CD4-positive, alpha-beta T cell treated with Interleukin-4 for 1 hour (primary cell): ENCODE measurements around the gene GABRA1.

Source experiments
- DNase-seq, 2 donors: peaks; one replicate each; pipeline ENCODE4 v3.0.0-alpha.2; 2020 to 2022

The GABRA1 gene

DNA sequence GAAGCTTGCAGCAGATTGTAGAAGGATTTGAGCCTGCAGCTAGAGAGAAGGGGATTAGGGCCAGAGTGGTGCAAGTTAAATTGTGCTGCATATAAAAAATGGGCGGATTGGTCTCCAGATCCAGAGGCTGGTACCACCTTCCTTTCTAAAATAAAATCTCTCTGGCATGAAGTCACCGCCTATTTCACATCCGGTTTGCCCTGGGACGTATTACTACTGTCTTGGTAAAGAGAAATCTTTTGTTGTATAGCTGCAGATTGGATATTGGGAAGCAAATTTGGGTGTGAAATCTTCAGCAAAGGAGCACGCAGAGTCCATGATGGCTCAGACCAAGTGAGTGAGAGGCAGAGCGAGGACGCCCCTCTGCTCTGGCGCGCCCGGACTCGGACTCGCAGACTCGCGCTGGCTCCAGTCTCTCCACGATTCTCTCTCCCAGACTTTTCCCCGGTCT is at the start of gene GABRA1:
Gene GABRA1, plus strand, starts transcription at position 180 of the 451 bp plus-strand sequence. CDS start 2,691 bp downstream, outside the sequence.
- no peak for DNase-seq

DNA sequence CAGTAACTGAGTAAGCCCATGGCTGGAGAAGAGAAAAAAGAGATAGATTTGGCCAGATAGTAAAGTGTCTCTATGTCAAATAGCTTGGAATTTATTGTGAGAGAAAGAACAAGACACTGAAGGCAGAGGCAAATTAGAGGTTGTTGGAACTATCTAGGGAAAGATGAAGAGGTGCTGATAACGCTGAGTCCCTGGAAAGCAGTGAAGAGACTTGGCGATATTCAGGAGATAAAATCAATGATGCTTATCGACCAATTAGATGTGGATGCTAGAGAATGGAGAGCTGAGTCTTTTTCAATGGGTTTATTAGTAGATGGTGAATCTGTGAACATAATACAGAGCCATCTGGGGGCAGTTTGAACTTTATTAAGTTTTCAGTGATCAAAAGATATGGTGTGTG is 48.6 kb upstream of the GABRA1 start:
- DNase-seq = no peak

DNA sequence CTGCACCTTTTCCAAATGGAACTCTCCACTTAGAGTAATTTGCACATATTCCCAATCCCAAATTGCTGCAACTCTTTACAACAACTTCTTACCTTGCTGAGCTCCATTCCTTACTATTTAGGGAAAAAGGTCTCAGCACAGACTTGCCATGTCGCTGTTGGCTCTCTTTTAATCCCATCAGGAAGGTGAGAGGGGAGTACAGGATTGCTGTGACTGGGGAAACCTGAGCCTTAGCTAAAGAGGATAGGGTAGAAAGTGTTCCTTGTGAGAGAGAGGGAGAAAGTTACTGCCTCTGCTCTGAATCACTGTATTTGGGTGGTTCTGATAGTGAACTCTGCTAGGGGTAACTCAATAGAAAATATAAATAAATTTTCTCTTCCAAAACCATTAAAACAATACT is 43.7 kb upstream of the GABRA1 start:
- no peak for DNase-seq

DNA sequence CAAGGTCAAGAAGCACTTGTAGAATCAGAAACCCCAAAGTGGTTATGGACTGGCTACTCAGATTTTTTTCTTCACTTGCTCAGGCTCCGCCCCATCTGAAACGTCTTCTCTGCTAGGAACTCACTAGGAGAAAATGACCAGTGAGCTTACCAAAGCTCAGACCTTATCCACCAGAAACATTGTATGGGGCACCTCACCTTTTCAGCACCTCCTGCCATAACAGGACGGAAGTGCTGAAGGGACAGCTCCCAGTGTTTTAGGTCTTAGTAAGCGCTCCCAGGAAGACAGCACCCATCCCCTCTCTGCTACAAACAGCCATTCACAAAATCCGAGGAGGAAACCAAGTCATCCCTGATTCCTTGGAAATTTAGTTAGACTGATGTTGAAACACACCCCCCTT is 1.2 kb upstream of the GABRA1 start:
- no peak for DNase-seq

DNA sequence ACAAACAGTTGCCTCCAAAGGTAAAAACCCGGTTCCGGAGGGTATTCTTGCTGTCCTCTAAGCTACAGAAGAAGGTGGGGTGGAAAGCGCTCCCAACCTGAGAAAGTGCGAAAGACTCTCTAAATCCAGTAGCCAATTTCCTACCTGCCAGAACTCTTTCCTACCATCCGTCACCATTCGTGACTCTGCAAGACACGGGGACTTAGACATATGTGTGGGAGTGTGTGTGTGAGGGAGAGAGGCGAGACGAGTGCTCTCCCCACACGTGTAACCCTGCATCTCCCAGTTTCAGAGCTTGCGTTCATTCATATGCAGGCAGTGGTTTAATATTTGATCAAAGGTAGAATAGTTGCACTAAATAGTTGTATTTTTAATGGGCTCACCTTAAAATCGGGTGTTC is 473 bp upstream of the GABRA1 start:
- DNase-seq = no peak

DNA sequence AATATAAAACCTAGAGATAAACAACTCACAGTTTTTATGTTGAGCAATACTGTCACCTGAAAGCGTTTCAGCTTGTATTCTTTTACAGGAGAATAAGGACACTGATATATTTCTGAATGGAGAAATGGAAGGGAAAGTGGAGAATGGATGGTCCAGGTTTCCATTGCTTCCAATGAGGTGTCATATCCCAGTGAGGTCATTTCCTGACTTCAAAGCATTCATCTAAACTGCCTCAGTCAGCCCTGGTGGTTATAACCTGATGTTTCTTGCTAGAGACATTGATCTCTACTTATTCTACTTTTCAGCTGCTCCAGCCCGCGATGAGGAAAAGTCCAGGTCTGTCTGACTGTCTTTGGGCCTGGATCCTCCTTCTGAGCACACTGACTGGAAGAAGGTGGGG is 2.6 kb downstream of the GABRA1 start:
- DNase-seq = no peak

DNA sequence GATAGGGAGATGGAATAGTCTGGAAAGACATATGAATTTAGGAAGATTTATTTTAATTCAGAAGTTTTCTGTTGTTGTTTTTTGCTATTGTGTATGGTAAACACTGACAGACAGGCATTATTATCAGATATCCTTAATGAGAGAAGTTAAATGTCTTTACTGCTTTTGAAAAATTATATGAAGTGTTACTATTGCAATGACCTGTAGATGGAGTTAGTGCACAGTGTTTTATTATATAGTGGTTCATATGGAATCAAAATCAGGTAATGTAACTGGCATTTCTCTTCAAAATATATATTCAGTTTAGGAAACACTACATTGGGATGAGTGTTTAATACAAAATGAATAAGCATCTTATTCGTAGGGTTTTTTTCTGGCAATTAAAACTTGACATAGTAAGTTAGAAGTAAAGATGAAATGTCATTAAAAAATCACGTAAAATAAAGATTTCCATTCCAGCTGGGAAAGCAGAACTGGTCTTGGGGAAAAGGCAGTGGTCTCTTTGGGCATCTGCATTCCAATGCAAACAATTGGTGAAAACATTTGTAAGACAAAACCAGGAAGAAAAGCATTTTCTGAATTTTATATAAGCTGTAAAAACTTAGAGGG is 3.9 kb downstream of the GABRA1 start:
- no peak for DNase-seq

DNA sequence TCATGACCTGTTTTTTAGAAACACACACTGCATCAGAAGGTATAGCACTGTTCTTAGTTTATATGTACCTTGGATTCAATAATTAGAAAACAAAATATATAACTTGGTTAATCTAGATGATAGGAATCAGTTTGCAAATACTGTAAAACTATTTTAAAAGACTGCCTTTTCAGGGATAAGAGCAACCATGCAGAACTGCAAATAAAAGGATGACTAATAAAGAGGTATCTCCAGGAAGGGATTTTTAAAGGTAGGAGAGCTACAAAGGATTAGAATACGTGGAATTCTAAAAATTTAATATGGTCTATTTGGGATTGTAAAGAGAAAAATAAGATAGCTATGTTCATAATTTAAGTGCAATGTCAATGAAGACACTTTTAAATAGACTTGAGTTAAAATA is 9.4 kb downstream of the GABRA1 start:
- no peak for DNase-seq

DNA sequence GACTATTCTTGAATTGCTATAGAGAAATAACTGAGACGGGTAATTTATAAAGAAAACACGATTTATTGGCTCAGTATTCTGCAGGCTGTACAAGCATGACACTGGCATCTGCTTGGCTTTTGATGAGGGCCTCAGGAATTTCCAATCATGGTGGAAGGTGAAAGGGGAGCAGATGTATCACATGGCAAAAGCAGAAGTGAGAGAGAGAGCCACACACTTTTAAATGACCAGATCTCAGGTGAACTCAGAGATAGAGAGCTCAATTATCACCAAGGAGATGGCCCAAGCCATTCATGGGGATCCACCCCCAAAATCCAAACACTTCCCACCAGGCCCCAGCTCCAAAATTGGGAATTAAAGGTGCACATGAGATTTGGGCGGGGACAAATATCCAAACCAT is 15.3 kb downstream of the GABRA1 start:
- no peak for DNase-seq

DNA sequence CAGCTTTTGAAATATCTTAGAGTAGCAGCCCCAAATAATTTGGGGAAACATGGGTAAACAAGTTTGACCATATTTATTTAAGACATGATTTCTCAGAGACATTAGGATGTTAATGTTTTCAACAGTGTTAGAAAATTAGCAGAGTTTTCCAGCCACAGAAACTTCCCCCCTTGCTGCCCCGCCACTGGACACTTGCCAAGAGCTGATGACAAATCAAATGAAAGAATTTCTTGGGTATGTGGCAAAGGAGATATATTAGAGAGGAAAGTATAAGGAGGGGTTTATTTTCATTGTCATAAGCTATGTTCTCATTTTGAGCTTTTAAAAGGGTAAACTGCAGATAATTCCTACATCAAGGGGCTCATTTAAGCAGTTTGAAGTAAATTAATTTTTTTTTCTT is 15.9 kb downstream of the GABRA1 start:
- DNase-seq = no peak

DNA sequence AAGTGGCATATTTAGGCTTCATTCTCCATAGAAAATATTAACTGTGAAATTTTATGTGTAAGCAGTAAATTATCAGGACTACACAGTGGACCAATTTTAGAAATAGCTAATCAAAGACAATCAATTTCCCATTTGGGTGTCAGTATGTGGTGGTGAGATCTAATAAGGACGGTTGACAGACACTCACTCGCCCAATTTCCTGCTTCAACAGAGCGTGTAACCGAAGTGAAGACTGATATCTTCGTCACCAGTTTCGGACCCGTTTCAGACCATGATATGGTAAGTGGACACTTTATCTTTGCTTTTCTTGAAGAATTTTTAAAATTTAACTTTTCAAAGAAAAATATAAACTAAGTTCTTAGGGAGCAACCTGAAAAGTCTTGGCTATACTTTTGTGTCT is 17.6 kb downstream of the GABRA1 start:
- no peak for DNase-seq

DNA sequence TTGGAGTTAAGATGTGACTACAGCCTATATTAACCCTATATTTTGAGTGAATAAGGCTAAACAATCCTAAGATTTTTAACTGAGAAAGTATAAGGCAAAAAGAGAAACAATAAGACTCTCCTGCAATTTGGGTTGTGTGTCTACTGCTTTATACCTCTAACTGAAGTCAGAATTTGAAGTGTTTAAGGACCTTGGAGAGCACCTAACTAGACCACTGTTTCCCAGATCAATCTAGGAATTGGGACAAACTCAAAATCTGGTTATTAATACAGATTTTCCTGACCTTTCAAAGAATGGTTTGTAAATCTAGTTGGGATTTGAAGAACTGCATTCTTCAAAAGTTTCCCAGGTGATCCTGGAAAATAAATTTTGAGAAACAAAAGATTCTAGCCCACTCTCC is 42.1 kb downstream of the GABRA1 start:
- no peak for DNase-seq

DNA sequence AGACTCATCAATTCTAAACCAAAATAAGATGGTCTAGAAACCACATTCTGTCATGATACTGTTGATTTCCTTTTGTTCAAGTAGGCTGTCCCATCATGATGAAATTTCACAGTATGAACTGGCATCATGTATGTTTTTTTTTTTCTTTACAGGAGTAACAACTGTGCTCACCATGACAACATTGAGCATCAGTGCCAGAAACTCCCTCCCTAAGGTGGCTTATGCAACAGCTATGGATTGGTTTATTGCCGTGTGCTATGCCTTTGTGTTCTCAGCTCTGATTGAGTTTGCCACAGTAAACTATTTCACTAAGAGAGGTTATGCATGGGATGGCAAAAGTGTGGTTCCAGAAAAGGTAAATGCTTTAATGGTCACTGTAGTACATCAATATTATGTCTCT is 47.6 kb downstream of the GABRA1 start:
- no peak for DNase-seq

DNA sequence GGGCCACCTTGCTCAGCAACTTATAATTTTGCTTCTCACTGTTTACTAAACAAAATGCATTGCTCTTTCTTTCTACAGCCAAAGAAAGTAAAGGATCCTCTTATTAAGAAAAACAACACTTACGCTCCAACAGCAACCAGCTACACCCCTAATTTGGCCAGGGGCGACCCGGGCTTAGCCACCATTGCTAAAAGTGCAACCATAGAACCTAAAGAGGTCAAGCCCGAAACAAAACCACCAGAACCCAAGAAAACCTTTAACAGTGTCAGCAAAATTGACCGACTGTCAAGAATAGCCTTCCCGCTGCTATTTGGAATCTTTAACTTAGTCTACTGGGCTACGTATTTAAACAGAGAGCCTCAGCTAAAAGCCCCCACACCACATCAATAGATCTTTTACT is 49.1 kb downstream of the GABRA1 start:
- DNase-seq = no peak

DNA sequence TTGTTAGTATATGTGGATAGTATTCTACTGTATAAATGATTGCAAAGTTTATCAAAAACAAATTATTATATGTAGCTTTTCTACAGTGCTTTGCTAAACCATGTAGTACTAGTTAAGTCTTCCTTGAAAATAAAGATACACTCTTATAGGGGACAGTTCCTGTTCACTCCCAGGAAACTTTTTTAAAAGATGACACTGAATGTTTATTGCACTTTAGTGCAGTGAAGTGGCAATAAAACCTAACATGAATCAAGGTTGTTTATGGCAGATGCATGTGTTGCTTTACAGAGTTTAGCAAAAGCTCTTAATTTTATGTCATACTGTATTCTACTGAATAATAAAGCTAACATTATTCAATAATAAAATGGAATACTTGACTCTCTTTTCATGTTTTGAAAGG is 51.7 kb downstream of the GABRA1 start:
- DNase-seq = no peak

DNA sequence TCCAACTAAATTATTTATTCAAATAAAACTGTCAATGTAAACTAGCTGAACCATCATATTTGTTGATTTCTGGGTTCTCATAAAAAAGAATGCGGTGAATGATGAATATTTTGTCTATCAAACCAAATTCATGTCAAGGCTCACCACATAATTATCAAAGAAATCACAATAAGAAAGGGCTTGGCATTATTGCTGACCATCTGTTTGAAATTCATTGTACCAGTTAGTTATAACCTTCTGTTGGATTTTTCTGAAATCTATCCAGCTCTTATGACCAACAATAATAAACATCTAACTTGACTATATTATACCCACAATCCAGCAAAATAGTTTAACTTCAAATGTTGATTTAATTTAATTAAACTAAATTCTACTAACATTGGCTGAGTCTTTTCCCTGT is 53.1 kb downstream of the GABRA1 start:
- no peak for DNase-seq

DNA sequence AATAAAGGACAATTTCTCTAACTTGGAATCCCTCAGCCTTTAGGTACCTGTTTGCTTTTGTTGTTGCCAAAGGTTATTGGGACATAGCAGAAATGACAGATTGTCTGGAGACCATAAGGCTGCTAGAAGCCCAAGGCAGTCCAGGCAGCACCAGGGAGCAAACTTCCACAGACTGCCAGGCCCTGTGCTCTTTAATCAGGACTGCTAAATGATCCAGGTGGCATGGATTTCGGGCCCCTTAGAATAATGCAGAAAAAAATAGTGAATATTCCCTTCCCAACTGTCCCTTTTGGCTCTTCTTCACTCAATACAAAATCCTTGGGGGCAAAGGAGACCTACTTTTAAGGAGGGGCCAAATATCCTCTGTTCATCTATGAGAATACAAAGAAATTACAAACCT is 73.9 kb downstream of the GABRA1 start:
- DNase-seq = no peak

DNA sequence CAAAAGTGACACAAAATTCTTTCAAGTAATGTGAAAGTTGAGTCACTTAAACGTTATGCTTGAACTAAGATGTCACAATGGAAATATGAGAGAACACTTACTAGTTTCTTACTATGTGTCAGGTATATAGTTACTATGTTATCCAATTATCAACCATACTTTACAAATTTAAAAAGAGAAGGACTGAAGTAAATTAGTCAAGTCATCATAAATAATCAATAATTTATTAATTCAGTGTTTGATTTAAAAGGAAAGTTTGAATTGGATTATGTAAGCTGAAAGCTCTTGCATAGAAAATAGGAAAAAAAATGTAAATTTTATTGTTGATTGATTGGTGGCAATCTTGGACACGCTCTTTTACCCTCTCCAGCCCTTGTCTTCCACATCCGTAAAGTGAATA is 76.3 kb downstream of the GABRA1 start:
- no peak for DNase-seq

DNA sequence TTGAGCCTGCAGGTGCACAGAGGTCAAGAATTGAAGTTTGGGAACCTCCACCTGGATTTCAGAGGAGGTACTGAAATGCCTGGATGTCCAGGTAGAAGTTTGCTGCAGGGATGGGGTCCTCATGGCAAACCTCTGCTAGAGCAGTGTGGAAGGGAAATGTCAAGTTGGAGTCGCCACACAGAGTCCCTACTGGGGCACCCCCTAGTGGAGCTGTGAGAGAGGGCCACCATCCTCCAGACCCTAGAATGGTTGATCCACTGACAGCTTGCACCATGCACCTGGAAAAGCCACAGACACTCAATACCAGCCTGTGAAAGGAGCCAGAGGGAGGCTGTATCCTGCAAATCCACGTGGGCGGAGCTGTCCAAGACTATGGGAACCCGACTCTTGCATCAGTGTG is 78.0 kb downstream of the GABRA1 start:
- no peak for DNase-seq

DNA sequence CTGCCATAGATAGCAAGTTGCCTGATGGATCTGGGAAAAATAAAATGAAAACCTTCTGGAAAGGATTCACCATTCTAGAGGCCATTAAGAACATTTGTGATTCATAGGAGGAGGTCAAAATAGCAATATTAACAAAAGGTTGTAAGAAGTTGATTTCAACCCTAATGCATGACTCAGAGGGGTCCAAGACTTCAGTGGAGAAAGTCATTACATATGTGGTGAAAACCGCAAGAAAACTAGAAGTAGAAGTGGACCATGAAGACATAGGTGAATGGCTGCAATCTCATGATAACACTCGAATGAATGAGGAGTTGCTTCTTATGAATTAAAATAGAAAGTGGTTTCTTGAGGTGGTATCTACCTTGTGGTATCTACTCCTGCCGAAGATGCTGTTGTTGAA is 86.6 kb downstream of the GABRA1 start:
- DNase-seq = no peak

DNA sequence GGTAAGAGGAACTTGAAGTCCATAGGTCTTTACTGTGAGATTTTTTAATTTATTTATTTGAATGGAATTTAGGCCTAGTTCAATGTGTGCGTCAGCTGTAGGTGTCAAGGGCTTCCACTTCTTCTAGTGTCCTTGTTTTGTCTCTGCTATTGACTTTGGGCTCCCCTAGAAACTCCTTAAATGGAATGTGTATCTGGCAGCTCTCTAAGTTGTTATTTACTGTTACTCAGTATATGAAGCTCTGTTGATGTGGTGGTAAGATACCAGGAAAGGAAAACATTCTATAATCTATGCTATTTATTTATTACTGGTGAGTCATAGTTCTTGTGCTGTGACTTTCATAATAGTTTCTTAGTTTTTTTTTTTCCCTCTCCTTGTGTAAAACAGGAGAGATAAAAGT is 97.1 kb downstream of the GABRA1 start:
- DNase-seq = no peak

DNA sequence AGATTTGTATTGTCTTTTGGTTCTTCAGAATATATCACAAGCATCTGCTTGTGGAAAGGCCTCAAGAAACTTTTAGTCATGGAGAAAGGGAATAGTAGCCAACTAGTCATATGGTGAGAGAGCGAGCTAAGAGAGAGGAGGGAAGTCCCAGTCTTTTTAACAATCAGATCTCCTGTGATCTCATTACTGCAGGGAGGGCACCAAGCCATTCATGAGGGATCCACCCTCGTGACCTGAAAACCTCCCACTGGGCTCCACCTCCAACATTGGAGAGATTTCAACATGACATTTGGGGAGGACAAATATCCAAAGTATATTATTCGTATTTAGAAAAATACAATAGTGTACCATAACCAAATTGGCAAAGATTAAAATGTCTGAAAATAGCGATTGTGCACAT is 99.0 kb downstream of the GABRA1 start:
- no peak for DNase-seq
